GM12891 (cell line): ENCODE data around the gene RNF151.
"Not testable (repeated sequence)": the region's sequence is repeated elsewhere in the genome, so short reads cannot be mapped to it uniquely, and the experiment has no call there.

Source experiments
- DNase-seq: peaks from one replicate; pipeline ENCODE4 v3.0.0; 2011; ENCODE audit warnings: low spot score; ENCODE audit not compliant: insufficient read length
- FAIRE-seq: peaks from 2 replicates; lab custom pipeline; 2011; peaks lifted over from hg19 to GRCh38; lab: Jason Lieb, UNC
- PAX5 ChIP-seq: IDR thresholded peaks from 2 replicates; pipeline ENCODE4 v1.6.1; 2011; ENCODE audit warnings: low read length, moderate library complexity, mild to moderate bottlenecking; ENCODE audit not compliant: insufficient read depth, severe bottlenecking
- POLR2A ChIP-seq: IDR thresholded peaks from 2 replicates; pipeline ENCODE4 v1.6.1; 2011; ENCODE audit warnings: low read depth, low read length, control low read depth
- POLR2AphosphoS5 ChIP-seq: IDR thresholded peaks from 2 replicates; pipeline ENCODE4 v1.6.1; 2011; ENCODE audit warnings: low read depth, low read length, control low read depth
- POU2F2 ChIP-seq: IDR thresholded peaks from 2 replicates; pipeline ENCODE4 v1.6.1; 2011; ENCODE audit warnings: low read depth, mild to moderate bottlenecking, control low read depth, low read length, moderate library complexity
- SPI1 ChIP-seq: IDR thresholded peaks from 2 replicates; pipeline ENCODE4 v1.6.1; 2011; ENCODE audit warnings: low read depth, low read length, control low read depth
- TAF1 ChIP-seq: IDR thresholded peaks from 2 replicates; pipeline ENCODE4 v1.6.1; 2011; ENCODE audit warnings: low read depth, low read length, control low read depth

RNF151 gene

DNA sequence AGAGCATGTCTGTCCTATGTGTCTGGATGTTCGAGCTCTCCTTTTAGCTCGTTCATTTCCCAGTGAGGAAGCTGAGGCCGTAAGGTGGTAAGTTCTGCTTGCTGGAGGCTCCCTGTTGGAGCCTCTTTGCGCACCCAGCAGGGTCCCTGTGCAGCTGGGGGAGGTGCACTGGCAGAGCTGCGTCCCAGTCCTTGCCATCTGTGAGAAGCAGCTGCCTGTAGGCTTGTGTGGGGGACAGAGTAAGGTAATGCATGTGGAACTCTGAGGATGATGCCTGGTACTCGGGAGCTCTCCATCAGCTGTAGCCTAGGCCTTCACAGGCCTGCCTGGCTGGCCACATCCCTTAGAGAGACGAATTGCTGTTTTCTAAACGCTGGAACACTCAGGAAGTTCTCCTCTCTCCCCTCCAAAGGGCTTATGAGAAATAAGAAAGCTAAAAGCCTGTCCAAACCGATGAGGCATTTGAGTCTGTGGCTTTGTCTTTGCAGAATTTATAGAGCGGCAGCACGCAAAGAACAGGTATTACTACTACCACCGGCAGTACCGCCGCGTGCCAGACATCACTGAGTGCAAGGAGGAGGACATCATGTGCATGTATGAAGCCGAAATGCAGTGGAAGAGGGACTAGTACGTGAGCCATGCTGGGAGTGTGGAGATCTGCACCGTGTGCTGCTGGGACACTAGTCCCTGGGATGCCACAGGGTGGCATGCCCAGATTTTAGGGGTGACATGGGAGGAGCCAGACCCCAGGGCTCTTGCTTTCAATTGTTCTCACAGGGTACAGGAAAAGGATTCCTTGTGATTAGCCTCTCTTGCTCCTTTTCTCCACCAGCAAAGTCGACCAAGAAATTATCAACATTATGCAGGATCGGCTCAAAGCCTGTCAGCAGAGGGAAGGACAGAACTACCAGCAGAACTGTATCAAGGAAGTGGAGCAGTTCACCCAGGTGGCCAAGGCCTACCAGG, 5.7 kb upstream of the RNF151 start:
- peak; percentile 64 for FAIRE-seq
- TF ChIP-seq SPI1 (no peak), POLR2A (peak; percentile 97), POLR2AphosphoS5 (peak; percentile 98), TAF1 (no peak; the same call in none of the 2 replicates), POU2F2 (peak; percentile 93), PAX5 (no peak)
- no peak for DNase-seq

DNA sequence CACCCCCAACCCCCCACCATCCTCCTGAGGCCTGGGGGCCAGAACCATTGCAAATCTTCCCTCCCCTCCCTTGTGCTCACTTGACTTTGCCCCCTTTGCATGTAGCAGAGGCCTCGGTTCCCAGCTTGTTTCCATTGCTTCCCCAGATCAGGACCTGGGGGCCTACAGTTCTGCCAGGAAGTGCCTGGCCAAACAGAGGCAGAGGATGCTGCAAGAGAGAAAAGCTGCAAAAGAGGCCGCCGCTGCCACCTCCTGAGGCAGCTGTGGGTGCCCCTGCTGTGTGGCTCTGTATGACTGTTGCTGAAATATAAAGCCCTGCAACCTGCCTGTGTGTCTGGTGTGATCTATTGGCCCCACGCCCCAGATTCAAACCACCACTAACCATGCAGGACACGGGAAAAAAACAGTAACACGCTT, 5.0 kb upstream of the RNF151 start:
- FAIRE-seq (no peak), DNase-seq (no peak)
- TF ChIP-seq POU2F2 (no peak), POLR2AphosphoS5 (no peak)

DNA sequence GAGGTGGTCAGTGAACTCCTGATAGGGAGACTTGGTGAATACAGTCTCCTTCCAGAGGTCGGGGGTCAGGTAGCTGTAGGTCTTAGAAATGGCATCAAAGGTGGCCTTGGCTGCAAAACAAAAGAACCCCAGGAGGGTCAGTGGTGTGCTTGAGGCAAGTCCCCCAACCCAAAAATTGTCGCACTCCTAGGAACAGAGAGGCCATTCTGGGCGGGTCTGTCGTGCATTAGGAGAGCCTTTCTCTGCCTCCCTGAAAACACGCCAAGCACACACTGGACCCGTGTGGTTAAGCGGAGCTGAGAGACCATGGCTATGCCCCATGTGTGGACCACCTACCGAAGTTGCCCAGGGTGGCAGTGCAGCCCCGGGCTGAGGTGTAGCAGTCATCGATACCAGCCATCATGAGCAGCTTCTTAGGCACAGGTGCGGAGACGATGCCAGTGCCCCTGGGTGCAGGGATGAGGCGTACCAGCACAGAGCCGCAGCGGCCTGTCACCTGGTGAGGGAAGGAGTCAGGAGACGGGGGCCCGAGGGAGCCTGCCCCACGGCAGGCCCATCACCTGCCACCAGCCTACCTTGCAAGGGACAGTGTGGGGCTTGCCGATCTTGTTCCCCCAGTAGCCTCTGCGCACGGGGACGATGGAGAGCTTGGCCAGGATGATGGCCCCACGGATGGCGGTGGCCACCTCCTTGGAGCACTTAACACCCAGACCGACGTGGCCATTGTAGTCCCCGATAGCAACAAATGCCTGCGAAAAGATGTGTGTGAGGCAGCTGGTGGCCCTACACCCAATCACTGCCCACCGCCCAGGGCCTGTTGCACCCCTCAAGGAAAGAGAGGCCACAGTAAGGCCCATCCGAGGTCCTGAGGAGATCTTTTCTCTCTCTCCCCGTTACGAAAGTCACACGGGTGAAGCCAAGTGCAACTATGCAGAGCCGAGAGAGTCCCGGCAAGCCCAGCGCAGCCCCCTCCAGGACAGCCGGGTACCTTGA, 4.2 kb upstream of the RNF151 start:
- FAIRE-seq, result not testable (repeated sequence)

DNA sequence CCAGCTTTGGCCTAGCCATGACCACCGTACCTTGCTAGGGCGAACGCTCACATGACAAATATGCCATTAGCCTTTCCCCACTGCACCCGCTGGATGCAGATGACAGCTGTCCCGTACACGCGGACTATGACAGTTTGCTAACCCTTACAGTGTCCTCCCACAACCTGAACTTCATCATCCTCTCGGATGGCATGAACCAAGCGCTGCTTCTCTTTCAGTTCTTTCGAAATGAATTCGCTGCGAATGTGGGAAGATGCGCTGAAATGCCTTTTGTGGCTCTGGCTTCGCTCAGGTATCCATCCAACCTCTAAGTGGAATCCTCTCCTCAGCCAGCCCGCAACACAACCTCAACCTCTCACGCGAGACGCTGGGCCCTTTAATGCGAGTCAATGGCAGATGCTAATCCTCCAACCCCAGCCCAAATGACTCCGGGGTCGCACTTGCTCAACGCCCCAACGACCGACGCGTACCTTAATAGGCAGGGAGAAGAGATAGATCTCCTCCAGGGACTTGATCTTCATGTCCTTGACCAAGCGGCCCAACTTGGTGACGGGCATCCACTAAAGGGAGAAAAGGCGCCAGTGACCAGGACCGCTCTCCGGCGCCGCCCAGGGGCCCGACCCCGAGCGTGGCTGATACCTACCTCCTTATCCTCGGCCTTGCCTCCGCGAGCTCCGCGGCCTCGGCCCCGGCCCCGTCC, 2.7 kb upstream of the RNF151 start:
- FAIRE-seq, result peak; percentile 5
- TF ChIP-seq POLR2AphosphoS5, result 0 out of 2 replicates have a peak, but pooled peaks have one; percentile 17
- TF ChIP-seq POU2F2, result peak; percentile 21; the same call in 1 of the 2 replicates
- no peak for TF ChIP-seq SPI1
- no peak for DNase-seq

More for the DNA sequence above, 4.2 kb upstream of the RNF151 start:
- TF ChIP-seq POLR2AphosphoS5 (0 out of 2 replicates have a peak, but pooled peaks have one; percentile 46), POLR2A (peak; percentile 69; the same call in 1 of the 2 replicates)
- not testable (repeated sequence) for DNase-seq

DNA sequence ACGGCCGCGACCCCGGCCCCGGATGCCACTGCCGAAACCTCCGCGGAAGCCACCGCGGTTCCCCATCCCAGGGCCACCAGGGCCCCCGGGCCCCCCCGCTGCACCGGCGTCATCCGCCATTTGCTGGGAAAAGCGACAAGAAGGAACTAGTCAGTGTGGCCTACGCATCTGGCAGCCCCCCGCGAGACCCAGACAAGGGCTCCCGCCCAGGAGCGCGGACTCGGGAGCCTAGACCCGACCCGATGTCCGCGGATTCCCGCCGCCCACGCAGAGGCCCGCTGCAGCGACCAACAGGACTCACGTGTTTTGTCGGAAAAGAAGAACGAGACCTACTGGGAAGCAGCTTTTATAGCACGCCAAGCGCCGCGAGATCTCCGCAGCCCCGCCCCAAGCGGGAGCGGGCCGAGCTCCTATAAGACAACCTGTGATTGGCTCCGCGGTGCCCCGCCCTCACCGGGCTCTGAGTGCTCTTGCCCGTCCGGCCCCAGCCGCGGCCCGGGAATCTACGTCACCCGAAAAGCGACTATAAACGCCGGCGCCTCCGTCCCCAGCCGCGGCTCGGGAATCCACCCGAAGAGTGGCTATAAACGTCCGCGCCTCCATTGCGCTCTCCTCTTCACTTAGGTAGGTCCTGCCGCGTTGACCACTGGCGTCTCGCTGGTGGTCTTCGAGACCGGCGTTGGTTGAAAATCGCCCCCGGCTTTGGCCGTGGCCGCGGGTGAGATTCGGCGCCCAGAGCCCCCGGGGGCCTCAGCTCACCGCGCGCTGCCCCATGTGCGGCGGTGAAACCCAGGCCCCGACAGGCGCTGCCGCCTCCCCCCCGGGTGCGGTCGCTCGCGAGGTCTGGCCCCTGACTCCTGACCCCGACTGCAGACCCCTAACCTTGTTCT, 1.9 kb upstream of the RNF151 start, which contains the start of gene RPS2:
RPS2 (minus strand) TSS at position 321 of the 890 bp plus-strand sequence; CDS start at position 120, 201 bp downstream.
- DNase-seq (peak; percentile 100), FAIRE-seq (peak; percentile 85)
- TF ChIP-seq TAF1 (peak; percentile 100), POU2F2 (peak; percentile 97), POLR2AphosphoS5 (peak; percentile 100), POLR2A (peak; percentile 100), SPI1 (no peak), PAX5 (no peak)

DNA sequence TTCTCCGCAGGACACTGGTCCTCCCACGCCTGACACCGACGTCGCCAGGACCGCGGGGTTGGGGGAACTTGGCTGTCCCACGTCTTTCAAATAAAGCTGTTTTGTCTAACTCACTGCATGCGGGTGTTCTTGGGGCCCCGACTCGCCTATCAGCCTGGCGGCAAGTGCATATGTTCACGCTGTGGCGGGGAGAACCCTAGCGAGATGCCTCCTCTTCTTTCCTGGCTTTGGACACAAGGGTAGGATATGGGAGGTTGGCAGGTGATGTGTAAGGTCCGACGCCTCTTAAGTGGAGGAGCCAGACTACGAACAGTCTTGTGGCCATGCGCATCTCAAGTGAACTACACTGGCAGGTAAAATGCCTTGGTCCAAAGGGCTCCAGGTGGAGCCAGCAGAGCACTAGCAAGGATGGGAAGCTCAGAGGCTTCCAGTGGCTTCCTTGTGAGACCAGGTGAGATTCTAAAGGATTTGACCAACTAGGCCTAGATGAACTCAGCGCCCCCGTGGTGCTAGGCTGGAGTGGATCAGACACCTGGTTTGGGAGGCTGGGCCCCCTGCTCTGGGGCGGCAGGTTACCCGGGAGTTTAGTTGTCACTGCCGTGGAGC, 1.2 kb upstream of the RNF151 start:
- DNase-seq (no peak), FAIRE-seq (no peak)
- no peak; the same call in 1 of the 2 replicates for TF ChIP-seq POLR2A
- peak; percentile 26 for TF ChIP-seq POLR2AphosphoS5

DNA sequence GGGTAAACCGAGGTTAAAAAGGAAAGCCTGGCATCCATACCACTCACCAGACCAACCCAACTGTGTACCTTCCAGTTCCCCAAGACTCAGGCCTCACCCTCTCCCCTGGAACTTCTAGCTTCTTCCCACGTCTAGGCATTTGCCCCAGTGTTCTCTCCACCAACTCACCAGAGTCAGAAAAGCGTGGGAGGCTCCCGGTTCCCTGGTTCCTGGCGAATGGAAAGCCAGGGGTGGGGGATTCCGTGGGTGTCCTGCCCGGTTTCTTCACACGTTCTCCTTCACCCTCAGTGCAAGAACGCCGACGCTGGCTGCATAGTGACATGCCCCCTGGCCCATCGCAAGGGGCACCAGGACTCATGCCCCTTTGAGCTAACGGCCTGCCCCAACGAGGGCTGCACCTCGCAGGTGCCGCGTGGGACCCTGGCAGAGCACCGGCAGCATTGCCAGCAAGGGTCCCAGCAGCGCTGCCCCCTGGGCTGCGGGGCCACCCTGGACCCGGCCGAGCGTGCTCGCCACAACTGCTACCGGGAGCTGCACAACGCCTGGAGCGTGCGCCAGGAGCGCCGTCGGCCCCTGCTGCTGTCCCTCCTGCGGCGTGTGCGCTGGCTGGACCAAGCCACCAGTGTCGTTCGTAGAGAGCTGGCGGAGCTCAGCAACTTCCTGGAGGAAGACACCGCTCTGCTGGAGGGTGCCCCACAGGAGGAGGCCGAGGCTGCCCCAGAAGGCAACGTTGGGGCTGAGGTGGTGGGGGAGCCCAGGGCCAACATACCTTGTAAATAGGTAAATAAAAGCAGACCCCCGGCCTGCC, 1.7 kb downstream of the RNF151 start:
- DNase-seq (no peak), FAIRE-seq (no peak)
- TF ChIP-seq POU2F2 (no peak), PAX5 (no peak), POLR2AphosphoS5 (no peak), POLR2A (no peak), SPI1 (no peak), TAF1 (no peak)

DNA sequence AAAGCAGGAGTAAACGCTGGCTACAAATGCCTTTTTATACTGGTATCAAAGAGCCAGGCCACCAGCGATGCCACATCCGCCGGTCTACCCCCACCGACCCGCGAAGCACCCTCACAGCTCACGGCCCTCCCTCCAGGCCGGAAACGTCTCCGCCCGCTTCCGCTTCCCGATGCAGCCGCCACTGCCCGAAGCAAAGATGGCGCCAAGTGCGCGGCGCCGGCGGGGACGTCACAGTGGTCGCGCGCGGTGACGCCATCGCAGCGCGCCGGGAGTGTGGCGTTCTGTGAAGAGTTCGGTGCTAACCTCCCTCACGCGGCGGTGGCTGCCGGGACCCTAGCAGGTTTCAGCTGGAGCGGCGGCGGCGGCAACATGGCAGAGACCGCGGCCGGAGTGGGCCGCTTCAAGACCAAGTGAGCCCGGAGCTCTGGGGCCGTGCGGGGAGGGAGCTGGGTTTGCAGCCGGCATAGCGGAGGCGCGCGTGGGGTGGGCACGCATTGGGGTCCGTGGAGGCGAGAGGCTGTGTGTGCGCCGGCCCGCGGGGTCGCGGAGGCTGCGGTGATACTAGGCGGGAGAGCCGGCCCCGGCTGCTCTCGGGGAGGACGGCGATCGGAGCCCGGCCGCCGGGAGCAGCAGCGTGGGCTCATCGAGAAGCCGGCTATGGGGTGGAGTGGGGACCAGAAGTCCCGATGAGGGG, 5.3 kb downstream of the RNF151 start, which contains the start of gene TBL3:
TBL3 (plus strand) TSS at position 258 of the 694 bp plus-strand sequence; CDS start at position 370, 112 bp downstream.
- DNase-seq (peak; percentile 99), FAIRE-seq (peak; percentile 100)
- peak; percentile 75 for TF ChIP-seq PAX5
- peak; percentile 92 for TF ChIP-seq POLR2AphosphoS5
- TF ChIP-seq TAF1, result peak; percentile 77
- peak; percentile 49 for TF ChIP-seq SPI1
- peak; percentile 91 for TF ChIP-seq POLR2A
- TF ChIP-seq POU2F2, result peak; percentile 56; the same call in 1 of the 2 replicates
